ENCODE measurements around the gene NR2C2.

- TF ChIP-seq TEAD4 (CRISPR knock-in tag; IDR thresholded peaks at IDR 0.05) (no peak), USF1 (CRISPR knock-in tag; IDR thresholded peaks at IDR 0.05) (no peak), MAX (CRISPR knock-in tag; IDR thresholded peaks at IDR 0.05) (no peak; the same call in 1 of the 2 replicates), TP53 (CRISPR knock-in tag; IDR thresholded peaks at IDR 0.05) (no peak), CTCF (IDR thresholded peaks at IDR 0.05) (no peak), ATF3 (CRISPR knock-in tag; conservative IDR thresholded peaks at IDR 0.05) (no peak), NR3C1 (CRISPR knock-in tag; conservative IDR thresholded peaks at IDR 0.05; ENCODE audit: low read depth) (no peak), MXD4 (CRISPR knock-in tag; IDR thresholded peaks at IDR 0.05; ENCODE audit: borderline replicate concordance) (no peak), PREB (CRISPR knock-in tag; IDR thresholded peaks at IDR 0.05; ENCODE audit: borderline replicate concordance) (no peak)
These were observed at the start of gene NR2C2 for GRCh38 chr3:14947100-14947885.
